ENCODE results near the gene ANKDD1A.

GRCh38 chr15:64903326-64903950, 8.3 kb upstream of the ANKDD1A start:
- TF ChIP-seq CTCF (IDR thresholded peaks at IDR 0.05) (no peak), POLR2AphosphoS5 (IDR thresholded peaks at IDR 0.05) (no peak)
